KOPT-K1 (cell line): ENCODE measurements around the gene MANSC4.

Experiments used
- H3K27ac ChIP-seq: fragments of 200-600 bp; sonication (generic); 2 replicates; pipeline ENCODE4 v1.5.1; 2016; ENCODE audit warnings: antibody characterized with exemption, mild to moderate bottlenecking, low read depth, low read length; ENCODE audit not compliant: poor library complexity, severe bottlenecking
- H3K36me3 ChIP-seq: fragments of 200-600 bp; sonication (generic); 2 replicates; pipeline ENCODE4 v1.5.1; 2017; ENCODE audit warnings: antibody characterized with exemption, mild to moderate bottlenecking, low read length, moderate library complexity; ENCODE audit not compliant: insufficient read depth
- H3K9me3 ChIP-seq: fragments of 200-600 bp; sonication (generic); 2 replicates; pipeline ENCODE4 v1.5.1; 2017; ENCODE audit warnings: antibody characterized with exemption, low read length, mild to moderate bottlenecking; ENCODE audit not compliant: insufficient read depth, poor library complexity, severe bottlenecking

Gene MANSC4

DNA sequence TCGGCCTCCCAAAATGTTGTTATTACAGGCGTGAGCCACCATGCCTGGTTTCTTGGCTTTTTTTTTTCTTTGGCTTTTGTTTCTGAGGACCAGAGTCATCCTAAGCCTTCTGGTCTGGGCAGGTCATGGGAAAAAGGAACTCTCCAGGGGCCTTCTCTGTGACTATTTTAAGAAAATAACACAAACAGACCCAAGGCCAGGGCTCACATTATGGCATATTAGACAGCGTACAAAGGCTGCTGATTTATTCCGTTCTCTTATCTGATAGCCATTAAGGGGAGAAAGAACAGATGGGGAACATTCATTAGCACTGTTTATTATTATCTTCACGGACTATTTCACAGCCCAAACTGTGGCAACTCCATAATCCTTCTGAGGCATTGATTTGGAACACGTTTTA, 28.8 kb upstream of the MANSC4 start:
- Histone ChIP-seq H3K27ac (no peak overlapping the region), H3K36me3 (no peaks in the 10 kb centered on the region), H3K9me3 (no peaks in the 10 kb centered on the region)

DNA sequence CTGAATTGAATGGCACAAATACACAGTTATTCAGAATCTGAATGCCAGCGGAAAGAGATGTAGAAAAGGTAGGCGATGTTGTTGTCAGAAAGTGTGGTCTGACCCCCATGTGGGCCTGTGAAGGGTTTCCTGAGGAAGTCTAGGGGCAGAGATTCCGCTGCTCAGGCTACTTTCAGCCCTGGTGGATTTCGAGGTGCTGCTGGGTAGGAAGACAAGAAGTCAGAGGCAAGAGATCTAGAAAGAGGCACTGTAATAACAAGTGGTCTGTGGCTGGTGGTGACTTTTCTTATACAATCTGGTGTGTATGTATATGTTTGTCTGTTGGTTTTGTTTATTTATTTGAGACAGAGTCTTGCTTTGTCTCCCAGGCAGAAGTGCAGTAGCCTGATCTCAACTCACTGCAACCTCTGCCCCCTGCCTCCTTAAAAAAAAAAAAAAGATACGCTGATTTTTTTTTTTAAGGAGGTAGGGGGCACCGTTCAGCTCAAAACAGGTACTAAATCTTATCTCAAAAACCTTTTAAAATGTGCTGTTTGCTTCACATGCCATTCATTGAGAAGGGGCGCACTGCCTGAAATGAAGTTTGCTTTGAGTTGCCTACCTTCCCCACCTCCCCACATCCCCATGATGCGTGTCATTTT, 27.1 kb upstream of the MANSC4 start:
- Histone ChIP-seq H3K36me3 (no peaks in the 10 kb centered on the region), H3K27ac (no peak overlapping the region), H3K9me3 (no peaks in the 10 kb centered on the region)

DNA sequence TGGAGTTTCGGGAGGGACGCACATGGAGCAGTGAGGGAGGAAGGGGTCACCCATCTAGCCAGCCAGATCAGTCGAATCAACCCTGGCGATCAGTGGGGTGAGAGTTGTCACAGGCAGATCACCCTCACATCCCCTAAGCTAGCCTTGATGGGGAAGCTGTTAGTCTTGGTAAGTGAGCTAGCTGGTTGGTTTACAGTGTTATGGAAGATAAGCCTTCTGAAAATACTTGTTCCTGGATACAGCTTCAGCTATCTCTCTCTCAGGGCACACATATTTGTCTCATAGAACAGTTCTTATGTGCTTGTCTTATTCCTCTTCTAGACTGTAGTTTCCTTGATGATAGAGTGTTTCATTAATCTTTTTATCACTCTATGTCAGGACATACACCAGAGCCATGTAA, 26.2 kb upstream of the MANSC4 start:
- Histone ChIP-seq H3K27ac (no peak overlapping the region), H3K9me3 (no peaks in the 10 kb centered on the region), H3K36me3 (0 out of 2 replicates have a peak, but pooled peaks cover 6% of the 10 kb centered on the region)

DNA sequence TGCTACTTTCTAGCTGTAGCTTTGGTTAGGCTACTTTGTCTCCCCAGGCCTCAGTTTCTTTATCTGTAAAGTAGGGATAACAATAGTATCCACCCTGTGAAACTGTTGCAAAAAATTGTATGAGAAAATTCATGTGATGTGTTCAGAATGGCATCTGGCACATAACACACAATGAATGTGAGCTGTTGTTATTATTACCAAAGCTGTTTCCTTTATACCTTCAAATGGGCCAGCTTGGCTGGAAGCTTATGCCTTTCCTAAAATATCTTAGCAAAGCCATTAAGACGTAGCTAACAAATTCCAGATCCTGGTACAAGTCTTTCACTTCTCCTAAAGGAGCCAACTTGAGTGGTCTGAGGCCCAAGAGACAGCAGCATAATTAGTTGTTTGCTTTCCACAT, 25.2 kb upstream of the MANSC4 start:
- Histone ChIP-seq H3K36me3 (peaks cover 16% of the 10 kb centered on the region), H3K9me3 (no peaks in the 10 kb centered on the region), H3K27ac (no peak overlapping the region)

DNA sequence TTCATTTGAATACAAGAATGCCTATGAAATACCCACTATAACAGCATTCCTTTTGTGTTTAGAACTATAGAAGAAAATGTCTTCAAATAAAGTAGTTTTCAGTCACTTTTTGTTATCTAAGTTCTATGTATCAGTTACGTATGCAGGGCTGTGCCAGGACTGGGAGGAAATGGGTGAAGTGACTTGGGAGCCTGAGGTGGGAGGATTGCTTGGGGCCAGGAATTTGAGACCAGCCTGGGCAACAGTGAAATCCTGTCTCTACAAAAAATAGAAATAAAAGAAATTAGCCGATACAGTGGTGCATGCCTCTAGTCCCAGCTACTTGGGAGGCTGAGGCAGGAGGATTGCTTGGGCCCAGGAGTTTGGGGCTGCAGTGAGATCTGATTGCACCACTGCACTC, 22.9 kb upstream of the MANSC4 start:
- Histone ChIP-seq H3K9me3 (no peaks in the 10 kb centered on the region), H3K27ac (no peak overlapping the region), H3K36me3 (peaks cover 38% of the 10 kb centered on the region)

DNA sequence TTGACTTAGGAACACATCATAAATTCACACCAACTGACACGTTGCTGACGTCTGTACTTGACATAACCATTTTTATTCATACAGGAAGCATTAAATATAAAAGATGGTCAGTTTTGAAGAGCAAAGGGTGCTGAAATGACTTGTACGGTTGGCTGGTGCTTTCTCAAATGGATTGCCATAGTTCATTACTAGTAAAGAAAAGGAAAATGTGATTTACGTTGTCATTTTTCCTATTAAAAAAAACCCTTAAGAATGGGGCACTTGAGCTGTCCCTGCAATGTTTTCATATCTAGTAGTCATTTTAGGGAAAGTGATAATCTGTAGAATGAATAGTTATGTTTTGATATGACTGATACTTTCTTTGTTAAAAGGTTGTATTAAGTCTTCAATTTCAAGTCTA, 22.5 kb upstream of the MANSC4 start:
- Histone ChIP-seq H3K9me3 (no peaks in the 10 kb centered on the region), H3K27ac (no peak overlapping the region), H3K36me3 (peaks cover 42% of the 10 kb centered on the region)

DNA sequence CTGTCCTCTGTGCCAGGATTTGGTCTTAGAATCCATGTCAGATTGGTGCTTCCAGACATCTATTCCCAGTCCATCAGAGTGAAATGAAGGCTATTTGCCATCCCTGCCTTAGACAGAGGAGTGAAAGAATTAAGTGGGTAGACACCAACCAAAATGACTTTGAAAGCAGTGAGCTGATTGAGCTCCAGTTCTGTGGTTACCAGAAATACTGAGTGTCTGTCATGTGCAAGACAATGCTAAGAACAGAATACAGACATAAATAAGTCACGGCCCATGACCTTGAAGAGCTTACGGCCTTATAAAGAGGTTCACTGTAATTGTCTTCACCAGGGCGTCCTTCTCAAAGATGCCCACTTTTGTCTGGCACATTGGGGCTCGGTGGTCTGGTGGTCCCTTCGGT, 21.6 kb upstream of the MANSC4 start:
- no peak overlapping the region for H3K27ac ChIP-seq
- peaks cover 51% of the 10 kb centered on the region for H3K36me3 ChIP-seq
- no peaks in the 10 kb centered on the region for H3K9me3 ChIP-seq

DNA sequence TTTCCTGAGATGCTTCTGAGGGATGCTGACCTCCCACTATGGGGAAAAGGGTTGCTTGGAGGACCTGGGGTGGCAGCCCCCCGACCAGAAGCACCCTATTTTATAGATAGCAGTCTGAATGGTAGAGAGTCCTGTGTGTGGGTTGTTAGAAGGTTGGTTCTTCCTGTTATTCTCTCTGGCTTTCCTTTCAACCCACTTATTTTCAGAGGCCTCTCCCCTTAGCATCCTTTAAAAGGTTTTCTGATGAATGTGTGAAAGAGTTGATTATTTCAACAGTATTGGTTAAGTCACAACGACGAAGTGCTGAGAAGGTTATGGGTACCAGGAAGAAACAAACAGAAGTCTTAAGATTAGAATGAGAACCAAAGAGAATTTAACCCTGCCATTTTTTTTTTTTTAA, 20.8 kb upstream of the MANSC4 start:
- no peak overlapping the region for H3K27ac ChIP-seq
- H3K36me3 ChIP-seq = peaks cover 58% of the 10 kb centered on the region
- no peaks in the 10 kb centered on the region for H3K9me3 ChIP-seq

DNA sequence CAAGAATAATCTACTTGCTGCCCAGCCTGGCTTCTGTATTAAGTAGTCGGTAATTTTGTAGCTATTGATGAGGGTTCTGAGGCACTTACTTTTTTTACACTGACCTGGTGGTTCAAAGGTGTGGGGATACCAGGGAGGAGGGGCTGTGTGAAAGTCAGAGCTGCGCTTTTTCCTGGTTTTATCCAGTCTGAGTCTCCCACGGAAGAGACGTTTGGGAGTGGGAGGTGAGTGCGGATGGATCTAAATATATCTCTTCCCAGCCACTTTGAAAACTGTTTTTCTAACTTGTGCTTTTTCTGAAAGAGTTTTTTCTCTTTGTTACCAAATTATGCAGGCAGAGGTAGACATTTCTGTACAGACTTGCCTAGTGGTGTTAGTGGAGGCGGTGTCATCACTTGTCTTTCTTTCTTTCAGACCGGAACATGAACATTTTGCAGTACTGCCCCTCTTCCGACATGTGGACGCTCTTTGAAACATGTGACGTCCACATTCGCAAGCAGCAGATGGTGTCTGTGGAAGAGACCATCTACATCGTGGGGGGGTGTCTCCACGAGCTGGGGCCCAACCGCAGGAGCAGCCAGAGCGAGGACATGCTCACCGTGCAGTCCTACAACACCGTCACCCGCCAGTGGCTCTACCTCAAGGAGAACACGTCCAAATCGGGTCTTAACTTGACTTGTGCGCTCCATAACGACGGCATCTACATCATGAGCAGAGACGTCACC, 17.4 kb upstream of the MANSC4 start:
- Histone ChIP-seq H3K9me3 (no peaks in the 10 kb centered on the region), H3K36me3 (peaks cover 92% of the 10 kb centered on the region), H3K27ac (no peak overlapping the region)

DNA sequence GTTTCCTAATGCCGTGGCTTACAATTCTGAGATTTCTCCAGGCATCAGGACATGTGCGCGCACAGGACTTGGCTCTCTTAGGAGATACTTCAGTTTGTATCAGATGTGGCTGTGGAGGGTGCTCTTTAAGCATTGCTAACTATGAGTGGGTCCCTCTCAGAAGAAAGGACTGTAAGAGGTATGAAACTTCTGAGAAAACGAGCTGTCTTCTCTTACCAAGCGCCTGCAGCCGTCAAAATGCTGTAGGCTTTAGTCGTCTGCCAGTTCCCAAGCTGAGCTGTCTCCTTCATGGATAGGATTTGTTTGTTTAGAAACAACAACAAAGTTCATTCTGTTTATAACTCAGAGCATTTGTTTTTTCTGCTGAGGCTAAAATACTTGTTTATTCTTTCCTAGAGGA, 16.1 kb upstream of the MANSC4 start:
- H3K27ac ChIP-seq = no peak overlapping the region
- H3K9me3 ChIP-seq = no peaks in the 10 kb centered on the region
- peaks cover 98% of the 10 kb centered on the region for H3K36me3 ChIP-seq

DNA sequence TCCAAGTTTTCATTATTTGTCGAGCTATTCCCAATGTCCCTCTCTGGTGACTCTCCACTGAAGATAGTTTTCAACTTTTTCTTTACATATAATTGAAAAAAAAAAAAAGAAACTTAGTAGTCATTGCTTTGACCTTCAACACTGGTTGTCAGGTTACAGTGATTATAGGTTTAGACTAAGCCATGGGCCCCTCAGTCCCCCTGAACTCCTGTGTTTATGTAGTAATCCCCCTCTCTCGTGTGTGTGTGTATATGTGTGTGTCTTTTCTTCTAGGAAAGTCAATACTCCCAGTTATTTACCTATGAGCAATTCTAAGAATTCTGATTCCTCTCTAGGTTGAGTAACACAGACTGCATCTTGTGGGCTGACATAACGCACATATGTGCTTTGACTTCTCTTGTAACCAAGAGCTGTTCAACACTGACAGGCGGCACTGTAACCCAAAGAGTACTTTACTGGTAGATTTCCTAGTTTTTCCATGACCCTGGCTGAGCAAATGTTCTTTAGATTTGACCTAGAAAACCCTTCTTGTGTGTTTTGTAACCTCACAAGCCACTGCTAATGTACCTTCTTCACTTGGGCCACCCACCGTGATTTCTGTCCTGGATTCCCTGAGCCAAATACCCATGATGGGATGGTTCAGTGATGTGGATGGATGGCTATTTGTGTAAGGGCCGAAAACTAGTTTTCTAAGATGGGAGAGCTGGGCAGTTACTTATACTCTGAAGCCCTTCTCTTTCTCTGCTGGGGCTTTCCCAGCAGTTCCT, 15.0 kb upstream of the MANSC4 start:
- Histone ChIP-seq H3K36me3 (peaks cover 94% of the 10 kb centered on the region), H3K27ac (no peak overlapping the region), H3K9me3 (no peaks in the 10 kb centered on the region)

DNA sequence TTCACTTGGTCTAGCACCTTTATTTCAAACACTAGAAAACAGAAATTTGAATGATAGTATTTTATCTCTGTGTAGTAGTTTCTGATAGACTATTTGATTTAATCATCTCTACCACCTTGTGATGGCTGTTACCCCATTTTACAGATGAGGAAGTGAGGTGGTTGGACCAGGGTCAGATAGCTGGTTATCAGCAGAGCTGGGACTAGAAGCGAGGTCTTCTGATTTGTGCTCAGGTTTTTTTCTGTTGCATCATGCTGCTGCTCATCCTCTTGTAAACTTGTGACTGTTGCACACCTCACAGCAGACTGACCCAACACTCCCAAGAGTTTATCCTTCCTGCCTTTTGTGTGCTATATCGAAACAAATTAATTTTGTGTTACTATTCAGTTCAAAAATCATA, 10.1 kb upstream of the MANSC4 start:
- Histone ChIP-seq H3K36me3 (peaks cover 74% of the 10 kb centered on the region), H3K9me3 (no peaks in the 10 kb centered on the region), H3K27ac (no peak overlapping the region)

DNA sequence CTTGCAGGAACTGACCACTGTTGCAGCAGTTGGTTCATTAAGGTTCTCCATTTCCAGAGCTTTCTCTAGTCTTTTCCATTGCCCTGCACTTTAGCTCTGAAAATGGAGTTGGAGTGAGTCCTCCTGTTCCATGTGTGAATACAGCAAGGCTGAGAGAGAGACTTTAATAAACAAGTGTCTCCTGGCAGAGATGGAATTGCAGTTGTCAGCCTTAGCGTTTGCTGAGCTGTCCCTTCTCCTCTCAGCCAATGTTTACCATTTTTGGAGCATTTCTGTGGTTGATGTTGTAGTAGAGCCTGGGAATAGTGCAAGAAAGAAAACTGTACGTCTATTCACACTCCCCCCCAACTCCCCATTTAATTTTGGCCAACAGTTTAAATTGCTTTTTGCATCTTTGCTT, 7.5 kb upstream of the MANSC4 start:
- Histone ChIP-seq H3K9me3 (no peaks in the 10 kb centered on the region), H3K27ac (no peak overlapping the region), H3K36me3 (peaks cover 50% of the 10 kb centered on the region)

DNA sequence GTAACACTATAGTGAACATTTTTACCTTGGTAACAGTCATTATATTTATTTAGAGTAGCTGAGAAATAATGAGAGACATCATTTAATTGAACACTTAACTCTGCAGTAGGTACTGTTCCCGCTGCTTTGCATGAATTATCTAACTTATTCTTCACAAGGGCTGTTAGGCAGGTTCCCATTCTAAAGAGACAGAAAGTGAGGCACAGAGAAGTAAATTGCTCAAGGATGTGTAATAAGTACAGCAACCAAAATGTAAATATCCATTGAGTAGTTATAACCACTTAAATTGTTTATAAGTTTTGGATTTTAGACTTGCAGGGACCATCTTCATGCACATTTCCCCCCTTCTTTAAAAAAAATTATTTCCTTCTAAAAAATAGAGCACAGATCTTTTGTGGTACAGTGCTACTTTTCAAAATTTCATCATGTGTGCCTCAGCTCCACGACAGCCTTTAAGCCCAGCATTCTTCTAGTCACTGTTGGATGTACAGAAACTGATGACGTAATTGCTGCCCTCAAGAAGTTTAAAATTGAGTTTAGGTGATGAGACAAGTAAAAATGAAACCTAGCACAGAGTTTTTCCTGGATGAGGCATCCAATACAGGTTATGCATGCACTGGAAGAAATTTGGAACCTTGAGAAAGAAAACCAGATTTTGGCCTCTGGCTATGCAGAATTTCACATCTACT, 6.0 kb upstream of the MANSC4 start:
- Histone ChIP-seq H3K36me3 (peaks cover 45% of the 10 kb centered on the region), H3K27ac (no peak overlapping the region), H3K9me3 (no peaks in the 10 kb centered on the region)

DNA sequence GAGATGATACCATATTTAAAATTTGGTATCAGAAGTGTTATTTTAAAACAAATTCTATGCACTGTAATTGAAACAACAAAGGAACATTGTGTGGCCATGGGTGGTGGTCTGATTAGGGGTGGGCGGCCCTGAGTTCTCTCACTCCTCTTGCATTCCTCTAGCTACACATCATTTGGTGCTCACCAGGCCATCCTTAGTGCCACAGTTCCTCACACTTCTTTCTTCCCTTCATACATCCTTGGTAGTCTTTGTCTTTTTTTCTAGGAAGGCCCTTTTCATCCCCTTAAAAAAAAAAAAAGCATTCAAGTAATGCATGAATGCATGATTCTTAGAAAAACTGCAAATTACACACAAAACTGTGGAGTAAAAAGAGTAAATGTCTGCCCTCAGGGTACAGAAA, 2.4 kb upstream of the MANSC4 start:
- H3K9me3 ChIP-seq = no peaks in the 10 kb centered on the region
- H3K27ac ChIP-seq = no peak overlapping the region
- H3K36me3 ChIP-seq = peaks cover 16% of the 10 kb centered on the region
